ENCODE results near the gene RASL12.

Gene RASL12

GRCh38 chr15:65092911-65093792 is 25.4 kb upstream of the RASL12 start:
- no peak for DNase-seq

- DNase-seq, result no peak
Observed at GRCh38 chr15:65091946-65092770, 24.4 kb upstream of the RASL12 start.

GRCh38 chr15:65089206-65089824 is 21.5 kb upstream of the RASL12 start:
- no peak for DNase-seq

GRCh38 chr15:65088643-65089021 is 20.8 kb upstream of the RASL12 start:
- no peak for DNase-seq

DNA sequence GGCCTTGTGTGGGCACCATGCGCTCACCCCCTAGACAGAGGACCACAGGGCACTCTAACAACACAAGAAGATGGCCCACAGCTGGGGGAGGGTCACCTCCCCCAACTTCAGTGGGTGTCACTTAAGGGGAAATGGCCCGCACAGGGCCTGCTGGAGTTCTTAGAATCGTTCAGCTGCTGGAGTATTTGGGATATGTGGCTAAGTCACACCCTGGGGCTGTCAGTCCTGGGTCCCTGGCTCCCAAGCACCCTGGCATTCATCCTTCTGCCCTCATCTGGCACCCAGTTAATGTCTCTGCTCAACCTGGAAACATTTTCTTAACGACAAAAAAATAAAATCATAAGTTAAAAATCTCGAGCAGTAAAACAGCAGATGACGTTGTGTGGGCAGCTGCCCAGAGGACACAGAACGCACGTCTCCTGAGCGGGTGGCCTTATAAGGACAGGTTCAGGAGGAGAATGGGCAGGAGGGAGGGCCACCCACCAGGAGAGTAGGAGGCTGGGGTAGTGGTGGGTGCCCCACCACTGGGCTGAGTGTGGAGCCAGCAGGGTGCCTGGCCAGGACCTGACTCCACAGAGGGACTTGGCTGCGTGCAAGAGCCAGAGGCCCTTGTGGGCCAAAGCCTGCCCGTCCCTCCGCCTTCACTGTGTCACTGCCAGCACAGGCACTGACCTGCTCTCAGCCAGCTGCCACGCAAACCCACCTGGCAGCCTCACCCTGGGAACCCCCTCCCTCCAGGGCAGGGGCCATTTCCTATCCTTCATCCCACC is 20.3 kb upstream of the RASL12 start:
- DNase-seq, result peak; percentile 58

GRCh38 chr15:65087411-65087810 is 19.6 kb upstream of the RASL12 start:
- DNase-seq, result no peak

DNA sequence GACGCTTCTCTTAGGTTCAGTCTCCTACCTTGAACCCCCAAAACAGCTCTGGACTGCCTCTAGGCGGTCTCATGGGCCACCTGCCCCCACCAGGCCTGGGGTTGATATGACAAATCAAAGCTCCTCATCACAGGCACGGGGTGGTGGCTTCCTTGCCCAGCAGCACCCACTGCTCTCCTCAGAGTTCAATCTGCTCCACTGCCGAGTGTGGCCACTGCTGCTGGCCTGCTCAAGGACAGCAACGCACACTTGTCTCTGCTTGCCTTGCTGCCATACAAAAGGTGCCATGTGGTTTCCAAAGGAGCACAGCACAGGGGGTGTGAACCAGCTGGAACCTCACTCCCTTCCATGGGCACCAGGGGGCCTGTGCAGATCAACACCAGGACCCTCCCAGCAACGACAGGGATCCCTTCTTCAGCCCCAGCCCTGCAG is 18.9 kb upstream of the RASL12 start:
- no peak for DNase-seq

- no peak for DNase-seq
Observed at GRCh38 chr15:65085990-65086679, 18.3 kb upstream of the RASL12 start.

DNA sequence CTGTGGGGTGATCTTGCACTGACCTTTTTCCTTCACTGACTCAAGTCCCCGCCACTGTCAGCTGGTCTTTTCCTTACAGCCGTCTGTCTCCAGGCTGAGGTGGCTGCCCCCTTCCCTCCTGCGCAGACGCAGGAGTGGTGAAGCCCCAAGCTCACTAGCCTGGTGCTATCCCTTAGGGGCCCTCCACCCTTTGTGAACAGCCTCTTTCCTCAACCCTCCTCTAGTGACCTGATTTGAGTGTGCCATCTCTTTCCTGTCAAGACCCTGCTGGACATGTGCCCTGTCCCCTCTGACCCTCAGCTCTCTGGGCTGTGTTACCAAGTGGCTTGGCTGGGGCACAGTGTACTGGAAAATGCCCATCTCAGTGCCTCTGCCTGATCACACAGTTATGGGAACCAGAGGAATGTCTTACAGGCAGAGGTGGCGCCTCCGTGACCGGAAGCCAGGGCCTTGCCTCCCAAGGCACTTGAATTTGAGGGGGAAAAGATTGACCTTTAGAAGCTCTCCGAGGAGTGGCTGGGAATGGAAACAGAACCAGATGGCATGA is 17.5 kb upstream of the RASL12 start:
- DNase-seq, result no peak

- DNase-seq, result no peak
Observed at GRCh38 chr15:65084500-65085206, 16.9 kb upstream of the RASL12 start.

GRCh38 chr15:65083262-65083701 is 15.5 kb upstream of the RASL12 start:
- DNase-seq, result no peak

GRCh38 chr15:65082303-65082953 is 14.6 kb upstream of the RASL12 start:
- no peak for DNase-seq

DNA sequence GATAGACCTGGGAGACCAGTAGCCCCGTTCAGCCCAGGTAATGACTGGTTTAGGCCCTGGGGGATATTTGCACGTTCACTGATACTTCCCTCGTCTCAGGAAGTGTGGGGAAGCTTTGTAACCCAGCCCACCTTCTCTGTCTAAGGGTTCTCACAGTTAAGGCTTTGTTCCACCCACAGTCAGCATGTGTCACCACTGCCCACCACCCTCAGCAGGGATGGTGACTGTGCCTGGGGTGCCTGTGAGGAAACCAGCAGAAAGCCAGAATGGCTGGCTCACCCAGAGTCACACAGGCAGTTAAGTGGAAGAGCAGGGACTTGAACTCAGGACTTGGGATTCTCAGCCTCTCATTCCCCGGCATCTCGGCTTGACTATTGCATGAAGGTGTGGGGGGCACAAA is 14.0 kb upstream of the RASL12 start:
- DNase-seq, result no peak

- DNase-seq, result no peak
Observed at GRCh38 chr15:65081270-65081669, 13.5 kb upstream of the RASL12 start.

- DNase-seq, result no peak
Observed at GRCh38 chr15:65079580-65079979, 11.8 kb upstream of the RASL12 start.

- peak; percentile 71 for DNase-seq
Observed at GRCh38 chr15:65077981-65078352, 10.2 kb upstream of the RASL12 start.

DNA sequence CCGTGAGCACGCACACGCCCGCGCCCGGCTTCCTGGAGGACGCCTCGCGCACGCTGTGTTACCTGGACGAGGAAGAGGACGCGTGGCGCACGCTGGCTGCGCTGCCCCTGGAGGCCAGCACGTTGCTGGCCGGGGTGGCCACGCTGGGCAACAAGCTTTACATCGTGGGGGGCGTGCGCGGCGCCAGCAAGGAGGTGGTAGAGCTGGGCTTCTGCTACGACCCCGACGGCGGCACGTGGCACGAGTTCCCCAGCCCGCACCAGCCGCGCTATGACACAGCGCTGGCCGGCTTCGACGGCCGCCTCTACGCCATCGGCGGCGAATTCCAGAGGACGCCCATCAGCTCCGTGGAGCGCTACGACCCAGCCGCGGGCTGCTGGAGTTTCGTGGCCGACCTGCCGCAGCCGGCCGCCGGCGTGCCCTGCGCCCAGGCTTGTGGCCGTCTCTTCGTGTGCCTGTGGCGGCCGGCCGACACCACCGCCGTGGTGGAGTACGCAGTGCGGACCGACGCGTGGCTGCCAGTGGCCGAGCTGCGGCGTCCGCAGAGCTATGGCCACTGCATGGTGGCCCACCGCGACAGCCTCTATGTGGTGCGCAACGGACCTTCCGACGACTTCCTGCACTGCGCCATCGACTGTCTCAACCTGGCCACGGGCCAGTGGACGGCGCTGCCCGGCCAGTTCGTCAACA is 9.6 kb upstream of the RASL12 start:
- DNase-seq, result no peak

DNA sequence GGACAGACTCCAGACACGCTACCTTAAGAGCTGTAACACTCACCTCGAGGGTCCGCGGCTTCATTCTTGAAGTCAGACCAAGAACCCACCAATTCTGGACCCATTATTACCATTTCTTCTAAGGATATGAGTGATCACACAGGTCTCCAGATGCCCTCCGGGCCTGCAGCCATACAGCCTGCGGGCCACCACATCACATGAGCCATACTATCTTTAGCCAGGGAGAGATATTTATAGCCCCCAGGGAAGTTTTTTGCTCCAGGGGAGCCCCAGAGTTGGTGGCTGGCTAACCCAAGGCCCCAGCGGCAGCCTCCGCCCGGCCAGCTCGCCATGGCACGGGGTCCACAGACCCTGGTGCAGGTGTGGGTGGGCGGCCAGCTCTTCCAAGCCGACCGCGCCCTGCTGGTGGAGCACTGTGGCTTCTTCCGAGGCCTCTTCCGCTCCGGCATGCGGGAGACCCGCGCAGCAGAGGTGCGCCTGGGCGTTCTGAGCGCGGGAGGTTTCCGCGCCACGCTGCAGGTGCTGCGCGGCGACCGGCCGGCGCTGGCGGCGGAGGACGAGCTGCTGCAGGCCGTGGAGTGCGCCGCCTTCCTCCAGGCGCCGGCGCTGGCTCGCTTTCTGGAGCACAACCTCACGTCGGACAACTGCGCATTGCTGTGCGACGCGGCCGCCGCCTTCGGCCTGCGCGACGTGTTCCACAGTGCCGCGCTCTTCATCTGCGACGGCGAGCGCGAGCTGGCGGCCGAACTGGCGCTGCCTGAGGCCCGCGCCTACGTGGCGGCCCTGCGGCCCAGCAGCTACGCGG is 8.9 kb upstream of the RASL12 start, which contains the start of gene KBTBD13:
Gene KBTBD13 (plus strand): TSS at position 261 of the 805 bp plus-strand sequence. CDS start 70 bp downstream, at position 331.
- no peak for DNase-seq
